ENCODE results near the gene RETN. TPM values are rescaled to one million over a fixed set of nuclear protein-coding genes. Genes with fewer than 3 reads are reported as not detected.

RETN gene
- polyA plus RNA-seq, 1 donor from 2014 or later: not detected

DNA sequence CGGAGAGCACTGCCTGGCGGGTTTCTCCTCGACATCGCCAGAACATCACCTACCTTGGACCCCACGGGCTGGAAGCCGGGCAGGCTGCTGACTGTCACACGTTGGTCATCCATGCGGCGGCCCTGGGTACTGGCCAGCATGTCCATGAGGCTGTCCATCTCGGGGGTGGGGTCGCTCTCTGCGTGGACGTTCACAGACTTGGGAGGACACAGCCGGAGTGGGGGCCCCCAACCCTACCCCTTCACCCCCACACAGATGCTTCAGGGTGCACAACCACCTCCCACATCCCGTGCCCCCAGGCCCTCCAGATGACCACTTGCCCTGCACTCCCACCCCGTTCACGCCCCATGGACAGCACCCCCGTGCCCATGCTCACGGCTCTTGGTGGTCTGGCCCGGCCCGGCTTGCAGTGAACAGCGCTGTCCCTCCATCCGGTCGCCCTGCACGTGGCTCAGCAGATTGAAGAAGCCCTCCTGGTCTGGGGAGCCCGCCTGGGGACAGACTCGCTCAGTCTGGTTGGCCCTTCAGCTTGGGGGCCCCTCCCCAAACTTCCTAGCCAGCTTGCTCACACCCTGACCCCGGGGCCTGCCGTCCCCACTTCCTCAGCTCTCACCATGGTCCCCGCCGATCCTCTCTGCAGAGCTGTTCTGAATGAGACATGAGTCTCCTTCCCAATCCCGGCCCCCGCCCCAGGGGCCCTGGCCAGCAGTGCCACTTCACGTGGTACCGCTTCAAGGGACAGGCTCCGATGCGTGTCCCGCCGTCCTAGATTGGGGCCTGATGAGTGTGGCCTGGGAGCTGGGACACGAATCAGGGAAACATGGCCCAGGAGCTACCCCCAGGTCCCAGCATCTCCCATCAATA lies 36.3 kb upstream of the RETN start:
- peak overlapping the region in 2 of 4 donors; percentile 58 to 77 for H3K4me3 Mint-ChIP-seq
- H3K27ac Mint-ChIP-seq: peak overlapping the region in 1 of 3 donors; percentile 49
- H3K27me3 Mint-ChIP-seq: no peaks in the 10 kb centered on the region
- H3K36me3 Mint-ChIP-seq: peaks cover 4% of the 10 kb centered on the region
- H3K4me1 Mint-ChIP-seq: peaks cover 7 to 35% (median 27%) of the 10 kb centered on the region in 3 donors
- no peaks in the 10 kb centered on the region for H3K9me3 Mint-ChIP-seq

GRCh38 chr19:7633698-7634097 lies 35.2 kb upstream of the RETN start, which contains the start of gene PCP2:
Gene PCP2, minus strand, starts transcription at chr19:7633719. Its CDS starts 262 bp downstream, at chr19:7633457.
- Mint-ChIP-seq H3K9me3 (no peaks in the 10 kb centered on the region), H3K36me3 (peaks cover 4% of the 10 kb centered on the region), H3K4me1 (peaks cover 7 to 29% (median 20%) of the 10 kb centered on the region in 3 donors), H3K27ac (peak within 1 kb of the TSS in 2 of 3 donors; percentile 30 to 49), H3K4me3 (peak within 1 kb of the TSS in 3 of 4 donors; percentile 47 to 78 (median 58)), H3K27me3 (no peaks in the 10 kb centered on the region)

- Mint-ChIP-seq H3K4me3 (peak overlapping the region; percentile 37 to 78 (median 58)), H3K9me3 (peaks cover 0 to 2% (median 0%) of the 10 kb centered on the region in 3 donors), H3K4me1 (peaks cover 0 to 21% (median 16%) of the 10 kb centered on the region in 3 donors), H3K27me3 (no peaks in the 10 kb centered on the region), H3K36me3 (peaks cover 3% of the 10 kb centered on the region), H3K27ac (peak overlapping the region; percentile 8 to 84 (median 67))
Measured at GRCh38 chr19:7635670-7636069, 33.2 kb upstream of the RETN start.

DNA sequence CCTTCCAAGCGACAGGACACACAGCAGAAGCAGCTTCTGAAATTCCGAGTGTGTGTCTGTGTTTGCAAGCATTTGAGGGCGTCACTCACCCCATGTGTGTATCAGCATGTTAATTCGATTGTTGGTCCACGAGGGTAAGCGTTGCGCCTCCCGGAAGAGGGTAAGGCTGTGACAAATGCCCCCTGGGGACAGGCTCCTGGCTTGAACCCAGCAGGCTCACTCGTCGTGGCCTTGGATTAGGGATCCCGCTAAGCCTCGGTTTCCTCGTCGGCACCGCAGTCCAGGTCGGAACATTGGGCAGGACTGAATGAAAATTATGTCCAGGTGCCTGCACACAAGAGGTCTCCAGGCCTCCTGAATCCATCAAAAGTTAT lies 32.5 kb upstream of the RETN start:
- Mint-ChIP-seq H3K27me3 (no peaks in the 10 kb centered on the region), H3K4me3 (peak overlapping the region; percentile 78 to 92 (median 88)), H3K27ac (peak overlapping the region in 2 of 3 donors; percentile 67 to 86), H3K4me1 (peaks cover 0 to 19% (median 13%) of the 10 kb centered on the region in 3 donors), H3K36me3 (peaks cover 1% of the 10 kb centered on the region), H3K9me3 (peaks cover 0 to 2% (median 0%) of the 10 kb centered on the region in 3 donors)

GRCh38 chr19:7636691-7637373 lies 32.0 kb upstream of the RETN start, which contains the start of gene STXBP2:
Gene STXBP2, plus strand, starts transcription at chr19:7637110. Its CDS starts 40 bp downstream, at chr19:7637150.
- peak within 1 kb of the TSS; percentile 67 to 88 (median 86) for H3K27ac Mint-ChIP-seq
- H3K4me1 Mint-ChIP-seq: peaks cover 0 to 18% (median 13%) of the 10 kb centered on the region in 3 donors

DNA sequence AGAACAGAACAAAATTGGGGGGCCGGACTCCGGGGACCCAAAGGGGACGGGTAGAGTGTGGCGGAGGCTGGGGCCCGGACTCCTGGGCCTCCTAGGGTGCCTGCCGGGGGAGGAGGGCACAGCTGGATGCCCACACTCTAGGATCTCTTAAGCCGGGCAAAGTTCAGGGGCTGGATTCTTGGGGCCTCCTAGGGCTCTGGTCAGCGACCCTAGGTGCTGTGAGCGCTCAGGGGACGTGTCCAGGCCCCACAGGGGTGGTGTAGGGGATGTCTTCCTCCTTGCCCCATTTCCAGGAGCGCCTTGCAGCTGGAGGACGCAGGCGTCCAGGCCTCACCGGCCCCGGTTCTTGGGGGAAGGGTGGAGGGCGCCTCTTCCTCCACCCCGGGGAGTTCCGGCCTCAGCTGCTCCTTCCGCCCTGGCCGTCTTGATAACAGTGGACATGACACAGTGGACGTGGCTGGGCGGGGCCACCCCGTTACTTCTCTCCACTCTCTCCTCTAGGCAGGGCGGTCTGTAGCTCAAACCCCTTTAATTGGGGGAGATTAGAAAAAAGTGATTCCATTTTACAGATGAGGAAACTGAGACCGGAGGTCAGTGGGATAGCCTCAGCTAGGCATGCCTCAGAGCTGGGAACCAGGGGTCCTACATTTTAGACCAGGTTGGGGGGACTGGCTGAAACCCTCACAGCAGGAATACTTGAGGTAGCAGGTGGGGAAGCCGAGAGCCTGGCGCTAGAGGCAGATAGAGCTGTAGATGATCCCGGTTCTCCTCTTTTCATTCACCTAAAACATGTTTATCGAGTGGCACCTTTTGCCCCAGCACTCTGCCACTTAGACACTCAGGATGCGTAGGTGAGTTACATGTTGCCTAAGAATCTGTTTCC lies 31.2 kb upstream of the RETN start:
- Mint-ChIP-seq H3K27ac (peak overlapping the region; percentile 67 to 86 (median 81)), H3K36me3 (peaks cover 1% of the 10 kb centered on the region), H3K4me1 (peaks cover 0 to 16% (median 13%) of the 10 kb centered on the region in 3 donors), H3K27me3 (no peaks in the 10 kb centered on the region), H3K4me3 (peak overlapping the region; percentile 78 to 92 (median 88)), H3K9me3 (peaks cover 0 to 2% (median 0%) of the 10 kb centered on the region in 3 donors)

More at GRCh38 chr19:7636691-7637373, 32.0 kb upstream of the RETN start, which contains the start of gene STXBP2:
- H3K4me3 Mint-ChIP-seq: peak within 1 kb of the TSS; percentile 78 to 92 (median 88)
- peaks cover 1% of the 10 kb centered on the region for H3K36me3 Mint-ChIP-seq
- H3K27me3 Mint-ChIP-seq: no peaks in the 10 kb centered on the region
- H3K9me3 Mint-ChIP-seq: peaks cover 0 to 2% (median 0%) of the 10 kb centered on the region in 3 donors

DNA sequence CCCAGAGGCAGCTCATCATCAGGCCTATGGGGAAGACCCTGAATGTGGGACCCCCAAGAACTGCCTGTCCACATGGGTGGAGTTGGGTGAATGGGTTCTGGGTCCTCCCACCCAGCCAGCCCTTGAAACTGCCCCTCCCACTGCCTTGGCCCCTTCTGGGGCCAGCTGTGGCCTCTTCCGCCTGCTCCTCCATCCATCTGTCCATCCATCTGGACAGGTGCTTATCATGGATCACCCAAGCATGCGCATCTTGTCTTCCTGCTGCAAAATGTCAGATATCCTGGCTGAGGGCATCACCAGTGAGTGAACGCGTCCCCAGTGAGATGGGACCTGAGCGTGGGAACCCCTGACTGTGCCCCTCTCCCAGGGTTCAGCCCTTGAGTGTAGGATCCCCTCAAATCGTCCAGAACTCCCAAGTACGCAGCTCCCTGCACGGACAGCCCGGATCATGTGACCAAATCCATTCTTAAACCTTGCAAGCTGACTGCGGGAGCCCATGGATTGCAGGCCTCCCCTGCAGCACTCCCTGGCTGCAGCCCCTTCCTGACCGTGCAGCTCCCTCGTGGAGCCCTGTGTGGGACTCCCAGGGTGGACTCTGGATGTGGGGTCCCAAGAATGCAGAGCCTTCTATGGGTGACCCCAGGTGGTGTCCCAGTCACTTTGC lies 29.9 kb upstream of the RETN start:
- Mint-ChIP-seq H3K4me1 (peaks cover 0 to 16% (median 14%) of the 10 kb centered on the region in 3 donors), H3K27me3 (no peaks in the 10 kb centered on the region), H3K27ac (peak overlapping the region in 1 of 3 donors; percentile 20), H3K9me3 (peaks cover 0 to 2% (median 0%) of the 10 kb centered on the region in 3 donors), H3K36me3 (peaks cover 1% of the 10 kb centered on the region), H3K4me3 (peak overlapping the region; percentile 9 to 59 (median 52))

DNA sequence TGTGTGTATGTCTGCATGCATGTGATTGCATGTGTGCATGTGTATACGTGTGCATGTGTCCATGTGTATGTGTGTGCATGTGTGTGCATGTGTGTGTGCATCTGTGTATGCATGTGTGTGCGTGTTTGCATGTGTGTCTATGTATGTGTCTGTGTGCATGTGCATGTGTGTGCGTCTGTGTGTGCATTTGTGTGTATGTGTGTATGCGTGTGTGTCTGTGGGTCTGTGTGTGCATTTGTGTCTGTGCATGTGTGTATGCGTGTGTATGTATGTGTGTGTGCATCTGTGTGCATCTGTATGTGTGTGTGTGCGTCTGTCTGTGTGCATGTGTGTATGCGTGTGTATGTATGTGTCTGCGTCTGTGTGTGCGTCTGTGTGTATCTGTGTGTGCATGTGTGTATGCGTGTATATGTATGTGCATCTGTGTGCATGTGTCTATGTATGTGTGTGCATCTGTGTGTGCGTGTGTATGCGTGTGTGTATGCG lies 28.9 kb upstream of the RETN start:
- H3K4me3 Mint-ChIP-seq: peak overlapping the region in 3 of 4 donors; percentile 0 to 85 (median 16)
- H3K27ac Mint-ChIP-seq: no peak overlapping the region
- H3K36me3 Mint-ChIP-seq: peaks cover 1% of the 10 kb centered on the region
- peaks cover 0 to 2% (median 0%) of the 10 kb centered on the region in 3 donors for H3K9me3 Mint-ChIP-seq
- no peaks in the 10 kb centered on the region for H3K27me3 Mint-ChIP-seq
- peaks cover 0 to 16% (median 14%) of the 10 kb centered on the region in 3 donors for H3K4me1 Mint-ChIP-seq

DNA sequence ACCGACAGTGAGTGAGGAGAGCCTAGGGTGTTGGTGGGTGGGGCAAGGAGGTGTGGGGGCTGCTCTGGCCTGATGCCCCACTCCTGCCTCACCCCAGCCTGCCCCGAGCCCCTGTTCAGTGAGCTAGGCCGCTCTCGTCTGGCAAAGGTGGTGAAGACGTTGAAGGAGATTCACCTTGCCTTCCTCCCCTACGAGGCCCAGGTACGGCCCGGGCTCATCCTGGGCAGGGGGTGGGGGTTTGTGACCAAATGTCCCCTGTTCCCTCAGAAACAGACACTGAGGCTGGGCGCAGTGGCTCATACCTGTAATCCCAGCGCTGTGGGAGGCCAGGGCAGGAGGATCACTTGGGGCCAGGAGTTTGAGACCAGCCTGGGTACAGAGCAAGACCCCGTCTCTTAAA lies 28.0 kb upstream of the RETN start:
- Mint-ChIP-seq H3K36me3 (peaks cover 1% of the 10 kb centered on the region), H3K4me1 (peaks cover 0 to 16% (median 13%) of the 10 kb centered on the region in 3 donors), H3K9me3 (peaks cover 0 to 2% (median 0%) of the 10 kb centered on the region in 3 donors), H3K27me3 (no peaks in the 10 kb centered on the region), H3K4me3 (no peak overlapping the region), H3K27ac (peak overlapping the region in 1 of 3 donors; percentile 6)

GRCh38 chr19:7641290-7642276 lies 27.3 kb upstream of the RETN start:
- H3K27me3 Mint-ChIP-seq: no peaks in the 10 kb centered on the region
- H3K4me3 Mint-ChIP-seq: peak overlapping the region in 1 of 4 donors; percentile 45
- no peak overlapping the region for H3K27ac Mint-ChIP-seq
- H3K9me3 Mint-ChIP-seq: peaks cover 0 to 2% (median 0%) of the 10 kb centered on the region in 3 donors
- H3K36me3 Mint-ChIP-seq: peaks cover 1% of the 10 kb centered on the region
- H3K4me1 Mint-ChIP-seq: peaks cover 0 to 14% (median 12%) of the 10 kb centered on the region in 3 donors

- Mint-ChIP-seq H3K27me3 (no peaks in the 10 kb centered on the region), H3K36me3 (peaks cover 1% of the 10 kb centered on the region), H3K4me3 (no peak overlapping the region), H3K9me3 (peaks cover 0 to 2% (median 0%) of the 10 kb centered on the region in 3 donors), H3K27ac (no peak overlapping the region), H3K4me1 (peaks cover 0 to 12% (median 10%) of the 10 kb centered on the region in 3 donors)
Measured at GRCh38 chr19:7642295-7643030, 26.4 kb upstream of the RETN start.

GRCh38 chr19:7643031-7643415 lies 25.8 kb upstream of the RETN start:
- Mint-ChIP-seq H3K27me3 (no peaks in the 10 kb centered on the region), H3K36me3 (peaks cover 1% of the 10 kb centered on the region), H3K4me1 (peaks cover 0 to 10% (median 10%) of the 10 kb centered on the region in 3 donors), H3K4me3 (no peak overlapping the region), H3K27ac (no peak overlapping the region), H3K9me3 (peaks cover 0 to 2% (median 0%) of the 10 kb centered on the region in 3 donors)

All from IgD-negative memory B cell (primary cell).